Brain microvascular endothelial cell (primary cell): Measurements from ENCODE around the gene REG3G.

Experiments
- DNase-seq: peaks from one replicate; pipeline ENCODE4 v3.0.0-alpha.2; 2020
- H3K27ac ChIP-seq: fragments of 250-450 bp; sonication (Bioruptor Pico); 2 replicates; pipeline ENCODE4 v1.5.1; 2020; ENCODE audit warnings: mild to moderate bottlenecking, moderate library complexity
- H3K27me3 ChIP-seq: fragments of 250-450 bp; sonication (Bioruptor Pico); replicated peaks from 2 replicates; pipeline ENCODE4 v1.5.1; 2020; ENCODE audit warnings: mild to moderate bottlenecking
- H3K36me3 ChIP-seq: fragments of 250-450 bp; sonication (Bioruptor Pico); replicated peaks from 2 replicates; pipeline ENCODE4 v1.5.1; 2020; ENCODE audit warnings: mild to moderate bottlenecking
- H3K4me3 ChIP-seq: 2 replicates; pipeline ENCODE4 v1.5.1; 2011; ENCODE audit warnings: low read depth, mild to moderate bottlenecking, control low read depth, low read length, moderate library complexity
- CTCF ChIP-seq: IDR thresholded peaks from 2 replicates; pipeline ENCODE4 v1.5.1; 2011; ENCODE audit warnings: low read depth, mild to moderate bottlenecking, moderate library complexity, low read length, control low read depth, inconsistent platforms; ENCODE audit errors: missing control alignments
- in situ Hi-C: cut with HindIII; loops from 2 replicates; pipeline ENCODE4 v1.10.0; 2017; ENCODE audit warnings: low sequenced_read_pairs, low pct_ligation_motif_present

REG3G gene

GRCh38 chr2:79001285-79001684, 24.2 kb upstream of the REG3G start:
- Histone ChIP-seq H3K27ac (no peak overlapping the region), H3K27me3 (no peaks in the 10 kb centered on the region), H3K36me3 (no peaks in the 10 kb centered on the region), H3K4me3 (no peak overlapping the region)
- no peak for TF ChIP-seq CTCF
- in situ Hi-C loops: no loop called here
- no peak for DNase-seq

- no peak for TF ChIP-seq CTCF
- H3K4me3 ChIP-seq: no peak overlapping the region
- no peak for DNase-seq
- no peaks in the 10 kb centered on the region for H3K36me3 ChIP-seq
- H3K27me3 ChIP-seq: no peaks in the 10 kb centered on the region
- in situ Hi-C loops: no loop called here
- no peak overlapping the region for H3K27ac ChIP-seq
Observed at GRCh38 chr2:79004680-79005079, 20.8 kb upstream of the REG3G start.

GRCh38 chr2:79005216-79005615, 20.3 kb upstream of the REG3G start:
- Histone ChIP-seq H3K27ac (no peak overlapping the region), H3K4me3 (no peak overlapping the region), H3K36me3 (no peaks in the 10 kb centered on the region), H3K27me3 (no peaks in the 10 kb centered on the region)
- in situ Hi-C loops: no loop called here
- DNase-seq: no peak
- TF ChIP-seq CTCF: no peak

GRCh38 chr2:79009388-79009787, 16.1 kb upstream of the REG3G start:
- Histone ChIP-seq H3K27me3 (no peaks in the 10 kb centered on the region), H3K4me3 (no peak overlapping the region), H3K27ac (no peak overlapping the region), H3K36me3 (no peaks in the 10 kb centered on the region)
- in situ Hi-C loops: no loop called here
- no peak for TF ChIP-seq CTCF
- DNase-seq: no peak

GRCh38 chr2:79011496-79011895, 14.0 kb upstream of the REG3G start:
- no peak for TF ChIP-seq CTCF
- Histone ChIP-seq H3K4me3 (no peak overlapping the region), H3K27me3 (no peaks in the 10 kb centered on the region), H3K27ac (no peak overlapping the region), H3K36me3 (no peaks in the 10 kb centered on the region)
- DNase-seq: no peak
- in situ Hi-C loops: no loop called here

GRCh38 chr2:79013629-79014028, 11.9 kb upstream of the REG3G start:
- no peak for DNase-seq
- no peaks in the 10 kb centered on the region for H3K36me3 ChIP-seq
- no peak overlapping the region for H3K4me3 ChIP-seq
- no peak for TF ChIP-seq CTCF
- in situ Hi-C loops: no loop called here
- H3K27me3 ChIP-seq: no peaks in the 10 kb centered on the region
- no peak overlapping the region for H3K27ac ChIP-seq
